HepG2 (cell line): Measurements from ENCODE around the gene GLIS1. TPM values are rescaled to one million over a fixed set of nuclear protein-coding genes. Genes with fewer than 3 reads are reported as not detected.

Experiments used
- ATAC-seq: fragments of 200-7000 bp; cut with Tn5 transposase; 3 replicates; pipeline ENCODE4 v1.9.1; 2020; ENCODE audit warnings: mild to moderate bottlenecking, moderate library complexity
- BruUV-seq: library from RNA; stranded (reverse); fragments of 400-500 nt; replicated peaks from 2 replicates; lab custom pipeline; 2021; lab: Mats Ljungman, UMichigan
- CTCF ChIA-PET: fragments of 300-600 bp; formaldehyde crosslinking; extraction: SDS; loops from one replicate; lab custom pipeline; 2021; ENCODE audit warnings: low total read pairs, inconsistent platforms, low intra/inter-chr PET ratio; lab: Yijun Ruan, JAX
- POLR2A ChIA-PET: fragments of 350-600 bp; sonication (Branson Sonifier 250); formaldehyde crosslinking; loops from one replicate; lab custom pipeline; 2020; ENCODE audit warnings: antibody characterized with exemption, inconsistent platforms; lab: Yijun Ruan, JAX
- DNase-seq: peaks from one replicate; pipeline ENCODE4 v3.0.0-alpha.2; 2015; ENCODE audit warnings: low spot score
- FAIRE-seq: peaks from 3 replicates; lab custom pipeline; 2011; peaks lifted over from hg19 to GRCh38; lab: Jason Lieb, UNC
- H2AFZ ChIP-seq: one replicate; pipeline ENCODE4 v1.6.1; 2011; ENCODE audit warnings: low read length, inconsistent platforms
- H3K27ac ChIP-seq: fragments of 300-600 bp; 3 replicates; pipeline ENCODE4 v1.8.0; 2011; ENCODE audit warnings: mixed run types, mild to moderate bottlenecking, mixed read lengths, low read length, inconsistent platforms; ENCODE audit not compliant: insufficient read depth; ENCODE audit errors: extremely low read length
- H3K27me3 ChIP-seq, 2 experiments: fragments of 200-600 bp in 1 of 2; 2 replicates in 1 of 2; 3 replicates in 1 of 2; pipeline versions ENCODE4 v1.6.0 to v1.8.0; 2011; ENCODE audit warnings: low read length in 2 of 2, mild to moderate bottlenecking in 2 of 2, moderate library complexity in 2 of 2, inconsistent platforms in 1 of 2; ENCODE audit not compliant: insufficient read depth in 2 of 2, control insufficient read depth in 1 of 2
- H3K36me3 ChIP-seq, 2 experiments: fragments of 200-600 bp in 1 of 2; replicated peaks in 1 of 2; 2 replicates in 1 of 2; 3 replicates in 1 of 2; pipeline versions ENCODE4 v1.5.1 to v1.8.0; 2011; ENCODE audit warnings: low read length in 2 of 2, inconsistent platforms in 1 of 2; ENCODE audit not compliant: insufficient read depth in 2 of 2, control insufficient read depth in 1 of 2
- H3K4me1 ChIP-seq: 2 replicates; pipeline ENCODE4 v1.5.1; 2012; ENCODE audit warnings: low read length, inconsistent platforms; ENCODE audit not compliant: insufficient read depth
- H3K4me2 ChIP-seq: 2 replicates; pipeline ENCODE4 v1.6.0; 2011; ENCODE audit warnings: low read depth, low read length, inconsistent platforms
- H3K4me3 ChIP-seq, 3 experiments: fragments of 200-600 bp in 1 of 3; sonication (generic), shearing (Covaris generic) in 1 of 3; replicated peaks in 1 of 3; 2 replicates each; pipeline ENCODE4 v1.5.1; 2011 to 2016; ENCODE audit warnings: low read length in 3 of 3, inconsistent platforms in 2 of 3, low read depth in 2 of 3, mild to moderate bottlenecking in 2 of 3, control low read depth in 1 of 3, mixed read lengths in 1 of 3; ENCODE audit not compliant: insufficient read depth in 1 of 3
- H3K79me2 ChIP-seq: one replicate; pipeline ENCODE4 v1.6.1; 2011; ENCODE audit warnings: low read length, inconsistent platforms; ENCODE audit not compliant: insufficient read depth
- H3K9ac ChIP-seq: 2 replicates; pipeline ENCODE4 v1.6.0; 2011; ENCODE audit warnings: mild to moderate bottlenecking, low read depth, low read length, inconsistent platforms; ENCODE audit not compliant: insufficient read depth
- H3K9me3 ChIP-seq: 2 replicates; pipeline ENCODE4 v1.5.1; 2012; ENCODE audit warnings: mild to moderate bottlenecking, low read length
- H4K20me1 ChIP-seq: 2 replicates; pipeline ENCODE4 v1.6.0; 2011; ENCODE audit warnings: inconsistent platforms, mild to moderate bottlenecking, low read length, moderate library complexity; ENCODE audit not compliant: insufficient read depth
- BCL6 ChIP-seq: IDR thresholded peaks from 2 replicates; pipeline ENCODE4 v1.6.1; 2016; ENCODE audit warnings: missing genetic modification reagents, missing compliant biosample characterization
- CBX5 ChIP-seq: sonication (generic); formaldehyde crosslinking; IDR thresholded peaks from 2 replicates; pipeline ENCODE4 v1.4.0; 2020; ENCODE audit warnings: missing genetic modification reagents, borderline replicate concordance
- HOXA9 ChIP-seq: sonication (generic); formaldehyde crosslinking; IDR thresholded peaks from 2 replicates; pipeline ENCODE4 v1.8.1; 2022; ENCODE audit warnings: missing genetic modification reagents, mild to moderate bottlenecking, moderate library complexity, borderline replicate concordance
- MXD4 ChIP-seq: IDR thresholded peaks from 2 replicates; pipeline ENCODE4 v1.6.1; 2016; ENCODE audit warnings: mild to moderate bottlenecking, missing biosample characterization, missing genetic modification reagents
- RAD21 ChIP-seq: fragments of 450-650 bp; formaldehyde crosslinking; IDR thresholded peaks from 2 replicates; pipeline ENCODE4 v1.5.0; 2020; ENCODE audit warnings: mild to moderate bottlenecking
- RBM39 ChIP-seq: fragments of 200-400 bp; formaldehyde crosslinking; IDR thresholded peaks from one replicate; pipeline ENCODE4 v1.6.1; 2018; ENCODE audit warnings: antibody characterized with exemption, mild to moderate bottlenecking, low read depth, low read length; ENCODE audit not compliant: poor library complexity, severe bottlenecking
- TFDP2 ChIP-seq: sonication (generic); formaldehyde crosslinking; IDR thresholded peaks from 2 replicates; pipeline ENCODE4 v1.4.0; 2020; ENCODE audit warnings: missing genetic modification reagents
- THRA ChIP-seq: sonication (generic); formaldehyde crosslinking; IDR thresholded peaks from 2 replicates; pipeline ENCODE4 v1.4.0; 2020; ENCODE audit warnings: missing genetic modification reagents, borderline replicate concordance
- TRAFD1 ChIP-seq: sonication (generic); formaldehyde crosslinking; IDR thresholded peaks from 2 replicates; pipeline ENCODE4 v1.5.1; 2020; ENCODE audit warnings: missing genetic modification reagents, mild to moderate bottlenecking, borderline replicate concordance
- ZBTB1 ChIP-seq: sonication (generic); formaldehyde crosslinking; IDR thresholded peaks from 2 replicates; pipeline ENCODE4 v1.4.0; 2020; ENCODE audit warnings: missing genetic modification reagents, borderline replicate concordance
- ZBTB10 ChIP-seq: sonication (generic); formaldehyde crosslinking; IDR thresholded peaks from 2 replicates; pipeline ENCODE4 v1.4.0; 2020; ENCODE audit warnings: missing genetic modification reagents, borderline replicate concordance
- ZNF232 ChIP-seq: sonication (generic); formaldehyde crosslinking; IDR thresholded peaks from 2 replicates; pipeline ENCODE4 v1.4.0; 2020; ENCODE audit warnings: missing genetic modification reagents, borderline replicate concordance
- ZNF510 ChIP-seq: sonication (generic); formaldehyde crosslinking; IDR thresholded peaks from 2 replicates; pipeline ENCODE4 v1.4.0; 2020; ENCODE audit warnings: low read depth, mild to moderate bottlenecking, missing genetic modification reagents
- ZNF552 ChIP-seq: sonication (generic); formaldehyde crosslinking; IDR thresholded peaks from 2 replicates; pipeline ENCODE4 v1.9.0; 2022; ENCODE audit warnings: missing genetic modification reagents, mild to moderate bottlenecking, borderline replicate concordance
- ZNF776 ChIP-seq: sonication (generic); formaldehyde crosslinking; IDR thresholded peaks from 2 replicates; pipeline ENCODE4 v1.4.0; 2020; ENCODE audit warnings: mild to moderate bottlenecking, missing genetic modification reagents
- ZNF777 ChIP-seq: sonication (generic); formaldehyde crosslinking; IDR thresholded peaks from 2 replicates; pipeline ENCODE4 v1.4.0; 2020; ENCODE audit warnings: missing genetic modification reagents
- WGBS: methylation state at CpG from one replicate; pipeline ENCODE4 v1.1.6; 2017; ENCODE audit warnings: low lambda C conversion rate; 5-methylcytosine and 5-hydroxymethylcytosine counted together
- in situ Hi-C: cut with HindIII; loops from 2 replicates; pipeline ENCODE4 v1.10.0; 2017; ENCODE audit warnings: low pct_unique_long_range_greater_than_20kb; ENCODE audit not compliant: extremely low pct_ligation_motif_present
- intact Hi-C: fragments of 100-400 bp; cut with micrococcal nuclease; formaldehyde crosslinking; loops from one replicate; pipeline ENCODE4 v1.10.0; 2022; ENCODE audit not compliant: unreplicated experiment
- polyA plus RNA-seq, 8 experiments: library from polyadenylated mRNA; depleted of rRNA in 3 of 8; stranded (reverse) in 7 of 8; unstranded in 1 of 8; fragments of >200 nt; fragmentation: Illumina TruSeq in 4 of 8; extraction: Trizol in 4 of 8; gene quantifications; 2 replicates each; pipeline versions ENCODE4 v1.2.1 to v1.2.3, GENCODE V29; 2011 to 2016; ENCODE audit warnings: low read depth in 4 of 8, missing spikeins in 1 of 8, mixed read lengths in 1 of 8; ENCODE audit not compliant: insufficient read depth in 1 of 8
- total RNA-seq, 5 experiments: library from RNA; depleted of rRNA; stranded (reverse); fragments of >200 nt; fragmentation: Illumina TruSeq; extraction: Trizol; gene quantifications; 2 replicates each; pipeline ENCODE4 v1.2.3, GENCODE V29; 2016; ENCODE audit warnings: low read depth in 1 of 5

Gene GLIS1
- total and polyA plus RNA-seq, 2 of the 13 experiments (the other 11 are each of a cell fraction or from before 2014, with no cell fraction given), result 0.03 TPM; not detected in 1

- in situ Hi-C loops, result no loop called here
- FAIRE-seq (no peak), ATAC-seq (no peak), DNase-seq (no peak)
- no peak overlapping the region for H3K4me3 ChIP-seq
- H3K79me2 ChIP-seq, result no peaks in the 10 kb centered on the region
- no peak overlapping the region for H3K9ac ChIP-seq
- POLR2A ChIA-PET, result no interaction called here
- no peak overlapping the region for H2AFZ ChIP-seq
- no TSS peak for BruUV-seq
- no peaks in the 10 kb centered on the region for H3K4me1 ChIP-seq
- WGBS, result 18% methylated on average over 19 of the region's 21 CpGs
- no peak overlapping the region for H3K4me2 ChIP-seq
- H3K27ac ChIP-seq, result no peak overlapping the region
- CTCF ChIA-PET, result no interaction called here
- intact Hi-C loops, result no loop called here
- H3K36me3 ChIP-seq, result no peaks in the 10 kb centered on the region
- H3K9me3 ChIP-seq, result no peaks in the 10 kb centered on the region
- no peaks in the 10 kb centered on the region for H4K20me1 ChIP-seq
- H3K27me3 ChIP-seq, result peaks cover 5 to 28% of the 10 kb centered on the region in 2 experiments; a peak in 3 of 5 replicates
- TF ChIP-seq HOXA9 (CRISPR knock-in tag) (no peak), MXD4 (CRISPR knock-in tag) (no peak), ZBTB10 (no peak), RBM39 (no peak), ZNF510 (CRISPR knock-in tag) (no peak), BCL6 (CRISPR knock-in tag) (no peak), CBX5 (CRISPR knock-in tag) (no peak), ZNF776 (no peak), ZNF232 (CRISPR knock-in tag) (no peak), ZNF777 (CRISPR knock-in tag) (no peak), RAD21 (CRISPR knock-in tag) (no peak), ZBTB1 (CRISPR knock-in tag) (no peak), TRAFD1 (no peak), TFDP2 (CRISPR knock-in tag) (no peak), ZNF552 (no peak), THRA (CRISPR knock-in tag) (no peak)
These were observed 136.8 kb downstream of the GLIS1 start for GRCh38 chr1:53601867-53602775.
